ENCODE results near the gene HDAC11.
"Not testable (repeated sequence)": the region's sequence is repeated elsewhere in the genome, so short reads cannot be mapped to it uniquely, and the experiment has no call there.

DNA sequence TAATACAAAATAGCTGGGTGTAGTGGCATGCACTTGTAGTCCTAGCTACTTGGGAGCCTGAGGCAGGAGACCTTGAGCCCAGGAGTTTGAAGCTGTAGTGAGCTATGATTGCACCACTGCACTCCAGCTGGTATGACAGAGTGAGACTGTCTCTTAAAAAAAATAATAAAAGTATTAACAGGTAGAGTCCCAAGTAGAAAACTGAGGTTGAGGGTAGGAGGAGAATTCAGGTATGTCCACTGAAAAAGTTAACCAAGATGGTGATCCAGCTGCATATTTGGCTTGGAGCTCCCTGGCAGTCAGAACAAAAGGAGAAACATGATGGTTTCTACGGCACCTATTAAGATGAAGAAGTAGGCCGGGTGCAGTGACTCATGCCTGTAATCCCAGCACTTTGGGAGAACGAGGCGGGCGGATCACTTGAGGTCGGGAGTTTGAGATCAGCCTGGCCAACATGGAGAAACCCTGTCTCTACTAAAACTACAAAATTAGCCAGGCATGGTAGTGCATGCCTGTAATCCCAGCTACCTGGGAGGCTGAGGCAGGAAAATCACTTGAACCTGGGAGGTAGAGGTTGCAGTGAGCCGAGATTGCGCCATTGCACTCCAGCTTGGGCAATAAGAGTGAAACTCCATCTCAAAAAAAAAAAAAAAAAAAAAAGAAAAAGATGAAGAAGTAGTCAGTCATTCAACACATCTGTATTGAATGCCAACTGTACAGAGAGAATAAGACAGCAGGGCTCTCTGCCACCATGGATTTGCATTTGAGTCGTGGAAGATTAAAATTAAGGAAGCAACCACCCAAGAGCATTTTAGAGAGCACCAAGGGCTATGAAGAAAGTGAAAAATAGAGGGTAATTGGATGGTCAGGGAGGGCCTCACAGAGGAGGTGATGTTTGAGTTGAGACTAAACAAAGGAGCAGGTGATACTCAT, 5.8 kb downstream of the HDAC11 start:
- TF ChIP-seq, protein P1, sequence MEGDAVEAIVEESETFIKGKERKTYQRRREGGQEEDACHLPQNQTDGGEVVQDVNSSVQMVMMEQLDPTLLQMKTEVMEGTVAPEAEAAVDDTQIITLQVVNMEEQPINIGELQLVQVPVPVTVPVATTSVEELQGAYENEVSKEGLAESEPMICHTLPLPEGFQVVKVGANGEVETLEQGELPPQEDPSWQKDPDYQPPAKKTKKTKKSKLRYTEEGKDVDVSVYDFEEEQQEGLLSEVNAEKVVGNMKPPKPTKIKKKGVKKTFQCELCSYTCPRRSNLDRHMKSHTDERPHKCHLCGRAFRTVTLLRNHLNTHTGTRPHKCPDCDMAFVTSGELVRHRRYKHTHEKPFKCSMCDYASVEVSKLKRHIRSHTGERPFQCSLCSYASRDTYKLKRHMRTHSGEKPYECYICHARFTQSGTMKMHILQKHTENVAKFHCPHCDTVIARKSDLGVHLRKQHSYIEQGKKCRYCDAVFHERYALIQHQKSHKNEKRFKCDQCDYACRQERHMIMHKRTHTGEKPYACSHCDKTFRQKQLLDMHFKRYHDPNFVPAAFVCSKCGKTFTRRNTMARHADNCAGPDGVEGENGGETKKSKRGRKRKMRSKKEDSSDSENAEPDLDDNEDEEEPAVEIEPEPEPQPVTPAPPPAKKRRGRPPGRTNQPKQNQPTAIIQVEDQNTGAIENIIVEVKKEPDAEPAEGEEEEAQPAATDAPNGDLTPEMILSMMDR (IDR thresholded peaks at IDR 0.05), result not testable (repeated sequence)
- not testable (repeated sequence) for TF ChIP-seq POLR2A (IDR thresholded peaks at IDR 0.05)

All from prostate gland (tissue), 2 donors.